ENCODE results near the gene ARID5B. TPM values are rescaled to one million over a fixed set of nuclear protein-coding genes. Genes with fewer than 3 reads are reported as not detected.

ARID5B gene
- total RNA-seq, 1 donor, result 162 TPM

DNA sequence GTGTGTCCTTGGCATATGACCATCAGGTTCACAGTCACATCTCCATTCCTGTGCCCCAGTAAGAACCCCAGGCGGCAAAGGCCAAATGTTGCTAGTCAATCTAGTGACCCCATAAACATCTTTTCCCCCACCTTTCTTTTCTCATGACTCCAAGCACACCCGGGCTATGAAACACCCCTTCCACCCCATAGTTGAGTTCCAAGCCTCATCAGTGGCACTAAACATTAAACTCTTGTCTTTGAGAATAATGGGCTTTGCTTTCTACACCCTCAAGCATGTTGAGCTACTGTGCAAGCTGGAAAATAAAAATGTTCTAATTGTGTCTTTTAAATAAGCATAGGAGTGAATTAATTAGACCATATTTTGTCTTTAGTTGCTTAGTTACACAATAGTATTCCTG is 9.4 kb downstream of the ARID5B start:
- no peak overlapping the region for H3K4me3 ChIP-seq (ENCODE audit: low read depth, low read length)
- no peak for DNase-seq (ENCODE audit: low read depth)
- TF ChIP-seq, protein P1, sequence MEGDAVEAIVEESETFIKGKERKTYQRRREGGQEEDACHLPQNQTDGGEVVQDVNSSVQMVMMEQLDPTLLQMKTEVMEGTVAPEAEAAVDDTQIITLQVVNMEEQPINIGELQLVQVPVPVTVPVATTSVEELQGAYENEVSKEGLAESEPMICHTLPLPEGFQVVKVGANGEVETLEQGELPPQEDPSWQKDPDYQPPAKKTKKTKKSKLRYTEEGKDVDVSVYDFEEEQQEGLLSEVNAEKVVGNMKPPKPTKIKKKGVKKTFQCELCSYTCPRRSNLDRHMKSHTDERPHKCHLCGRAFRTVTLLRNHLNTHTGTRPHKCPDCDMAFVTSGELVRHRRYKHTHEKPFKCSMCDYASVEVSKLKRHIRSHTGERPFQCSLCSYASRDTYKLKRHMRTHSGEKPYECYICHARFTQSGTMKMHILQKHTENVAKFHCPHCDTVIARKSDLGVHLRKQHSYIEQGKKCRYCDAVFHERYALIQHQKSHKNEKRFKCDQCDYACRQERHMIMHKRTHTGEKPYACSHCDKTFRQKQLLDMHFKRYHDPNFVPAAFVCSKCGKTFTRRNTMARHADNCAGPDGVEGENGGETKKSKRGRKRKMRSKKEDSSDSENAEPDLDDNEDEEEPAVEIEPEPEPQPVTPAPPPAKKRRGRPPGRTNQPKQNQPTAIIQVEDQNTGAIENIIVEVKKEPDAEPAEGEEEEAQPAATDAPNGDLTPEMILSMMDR (IDR thresholded peaks at IDR 0.05; ENCODE audit: insufficient read depth, low read depth, low read length), result no peak

DNA sequence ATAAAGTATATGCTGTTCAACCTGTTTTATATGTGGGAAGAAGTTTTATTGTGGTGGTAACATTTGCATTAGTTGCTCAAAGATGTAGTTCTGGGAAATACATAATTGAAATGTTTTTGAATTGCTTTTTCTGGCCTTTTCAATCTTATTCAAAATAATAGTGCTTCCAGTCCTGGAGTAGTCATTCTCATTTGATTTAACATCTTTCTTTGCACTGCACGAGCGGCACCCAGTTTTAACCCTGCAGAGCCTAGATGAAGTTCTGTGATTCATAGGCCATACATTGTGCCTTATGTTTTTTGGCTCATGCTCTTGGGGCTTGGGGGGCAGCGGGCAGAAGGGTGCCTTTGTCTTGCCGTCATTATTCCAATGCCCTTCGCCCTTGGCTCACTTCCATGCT is 9.9 kb downstream of the ARID5B start:
- no peak for DNase-seq (ENCODE audit: low read depth)
- TF ChIP-seq, protein P1 (IDR thresholded peaks at IDR 0.05; ENCODE audit: insufficient read depth, low read depth, low read length), result no peak
- H3K4me3 ChIP-seq (ENCODE audit: low read depth, low read length), result no peak overlapping the region

DNA sequence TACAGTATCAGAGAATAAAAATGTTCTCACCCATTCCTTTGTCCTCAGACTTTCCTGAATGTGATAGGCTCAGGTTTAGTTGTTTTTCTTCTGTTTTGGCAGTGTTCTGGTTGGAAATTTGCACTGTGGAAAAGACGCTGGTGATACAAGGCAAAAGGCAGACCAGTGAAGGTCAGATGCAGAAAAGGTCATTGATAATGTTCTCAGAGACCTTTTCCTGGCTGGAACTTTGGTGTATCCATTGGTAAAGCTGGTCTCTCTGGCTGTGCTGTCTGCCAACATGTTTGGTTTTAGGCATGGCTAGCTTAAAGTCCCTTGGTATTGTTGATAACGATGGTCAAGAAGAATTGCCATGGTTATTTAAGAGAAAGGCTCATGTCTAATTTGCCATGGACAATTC is 11.5 kb downstream of the ARID5B start:
- TF ChIP-seq, protein P1 (IDR thresholded peaks at IDR 0.05; ENCODE audit: insufficient read depth, low read depth, low read length), result no peak
- H3K4me3 ChIP-seq (ENCODE audit: low read depth, low read length), result no peak overlapping the region
- DNase-seq (ENCODE audit: low read depth), result no peak

DNA sequence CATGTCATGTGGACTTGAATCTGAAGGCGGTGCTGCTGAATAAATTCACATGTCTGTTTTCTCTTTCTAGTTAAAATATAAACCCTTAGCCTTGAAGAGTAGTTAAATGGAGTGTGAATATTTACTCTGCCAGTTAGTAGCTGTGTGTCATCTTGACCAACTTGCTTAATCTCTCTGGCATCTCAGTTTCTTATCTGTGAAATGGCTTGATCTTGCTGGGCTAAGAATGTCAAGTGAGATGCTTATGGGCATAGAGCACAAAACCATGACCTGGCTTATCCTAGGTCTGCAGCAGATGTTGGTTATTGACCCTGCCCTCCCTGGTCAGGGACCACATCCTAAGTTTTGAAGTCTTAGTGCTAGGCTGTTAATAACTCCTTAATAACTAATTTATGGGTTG is 16.6 kb downstream of the ARID5B start:
- TF ChIP-seq, protein P1 (IDR thresholded peaks at IDR 0.05; ENCODE audit: insufficient read depth, low read depth, low read length), result no peak
- DNase-seq (ENCODE audit: low read depth), result no peak
- H3K4me3 ChIP-seq (ENCODE audit: low read depth, low read length), result no peak overlapping the region

DNA sequence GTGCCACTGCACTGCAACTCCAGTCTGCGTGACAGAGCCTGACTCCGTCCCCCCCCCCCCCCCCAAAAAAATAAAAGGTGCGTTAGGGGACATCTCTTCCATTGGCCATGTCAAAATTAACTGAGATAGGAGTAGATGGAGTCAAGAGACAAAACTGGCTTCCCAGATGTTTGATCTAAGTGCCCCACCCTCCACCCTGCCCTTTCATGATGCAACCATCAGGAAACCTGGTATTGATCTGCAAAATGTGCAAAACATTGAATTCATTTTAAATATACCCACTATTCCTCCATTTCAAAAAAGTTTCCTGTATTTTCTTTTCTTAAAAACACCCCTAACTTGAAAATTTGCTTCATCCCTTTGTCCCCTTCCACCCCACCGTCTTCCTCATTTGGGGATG is 17.5 kb downstream of the ARID5B start:
- TF ChIP-seq, protein P1 (IDR thresholded peaks at IDR 0.05; ENCODE audit: insufficient read depth, low read depth, low read length), result no peak
- H3K4me3 ChIP-seq (ENCODE audit: low read depth, low read length), result no peak overlapping the region
- DNase-seq (ENCODE audit: low read depth), result no peak

DNA sequence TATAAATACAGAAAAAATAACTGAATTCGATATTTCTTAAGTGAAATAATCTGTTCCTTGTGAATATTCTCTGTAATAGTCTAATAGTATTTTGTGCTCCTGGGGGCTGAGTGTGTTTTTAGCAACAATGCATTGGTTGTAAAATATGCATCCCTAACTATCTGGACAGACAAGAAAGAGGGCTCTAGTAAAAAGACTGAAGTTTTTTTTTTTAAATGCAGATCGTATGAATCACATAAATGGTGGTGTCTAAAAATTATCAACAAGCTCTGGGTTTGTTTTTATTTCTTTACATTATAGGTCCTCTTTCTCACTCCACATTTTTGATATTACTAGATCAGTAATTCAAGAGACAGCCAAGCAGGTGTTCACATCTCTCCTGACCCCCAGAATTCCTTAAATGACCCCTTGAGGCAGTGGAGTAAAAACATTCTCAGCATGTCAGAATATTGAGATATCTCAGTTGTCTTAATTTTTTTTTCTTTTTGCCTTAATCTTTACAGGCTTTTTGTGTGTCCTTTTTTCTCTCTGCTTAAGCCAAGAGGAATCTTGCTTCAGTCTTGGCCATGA is 18.2 kb downstream of the ARID5B start:
- TF ChIP-seq, protein P1 (IDR thresholded peaks at IDR 0.05; ENCODE audit: insufficient read depth, low read depth, low read length), result no peak
- H3K4me3 ChIP-seq (ENCODE audit: low read depth, low read length), result no peak overlapping the region
- no peak for DNase-seq (ENCODE audit: low read depth)

DNA sequence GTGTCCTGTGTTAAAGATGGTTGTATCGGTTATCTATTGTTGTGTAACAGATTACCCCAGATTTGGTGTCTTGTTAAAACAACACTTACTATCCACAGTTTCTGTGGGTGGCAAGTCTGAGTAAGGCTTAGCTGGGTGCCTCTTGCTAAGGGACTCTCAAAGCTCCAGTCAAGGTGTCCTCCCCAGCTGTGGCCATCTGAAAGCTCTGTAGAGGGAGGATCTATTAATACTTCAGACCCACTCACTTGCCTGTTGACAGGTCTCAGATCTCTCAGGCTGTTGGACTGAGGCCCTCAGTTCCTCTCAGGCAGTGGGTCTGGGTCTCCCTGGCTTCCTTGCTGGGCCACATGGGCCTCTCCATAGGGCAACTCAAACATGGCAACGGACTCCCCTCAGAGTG is 19.6 kb downstream of the ARID5B start:
- no peak for DNase-seq (ENCODE audit: low read depth)
- TF ChIP-seq, protein P1 (IDR thresholded peaks at IDR 0.05; ENCODE audit: insufficient read depth, low read depth, low read length), result no peak
- no peak overlapping the region for H3K4me3 ChIP-seq (ENCODE audit: low read depth, low read length)

Measured in fibroblast of villous mesenchyme (primary cell).